ENCODE results near the gene WWOX.
"Not testable (repeated sequence)": the region's sequence is repeated elsewhere in the genome, so short reads cannot be mapped to it uniquely, and the experiment has no call there.

The WWOX gene

GRCh38 chr16:79021991-79022630 lies 922.7 kb downstream of the WWOX start:
- DNase-seq (ENCODE audit: low spot score): no peak

DNA sequence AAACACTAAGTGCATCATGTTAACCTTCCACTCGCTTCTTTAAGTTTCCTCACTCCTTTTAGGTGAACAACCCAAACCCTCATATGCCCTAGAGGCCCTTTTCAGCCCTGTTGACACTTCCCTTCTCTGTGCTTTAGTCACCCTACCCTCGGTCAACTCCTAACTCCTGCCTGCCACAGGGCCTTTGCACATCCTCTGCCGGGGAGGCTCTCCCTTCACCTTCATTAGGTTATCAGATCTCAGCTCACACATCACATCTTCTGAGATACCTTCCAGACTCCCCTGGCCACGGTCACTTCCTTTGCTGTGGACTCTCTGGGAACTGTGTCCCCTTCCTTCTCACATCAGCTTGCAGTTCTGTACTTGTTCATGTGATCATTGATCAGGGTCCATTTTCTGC lies 926.7 kb downstream of the WWOX start:
- no peak for DNase-seq (ENCODE audit: low spot score)

GRCh38 chr16:79036541-79036940 lies 937.1 kb downstream of the WWOX start:
- DNase-seq (ENCODE audit: low spot score): no peak

DNA sequence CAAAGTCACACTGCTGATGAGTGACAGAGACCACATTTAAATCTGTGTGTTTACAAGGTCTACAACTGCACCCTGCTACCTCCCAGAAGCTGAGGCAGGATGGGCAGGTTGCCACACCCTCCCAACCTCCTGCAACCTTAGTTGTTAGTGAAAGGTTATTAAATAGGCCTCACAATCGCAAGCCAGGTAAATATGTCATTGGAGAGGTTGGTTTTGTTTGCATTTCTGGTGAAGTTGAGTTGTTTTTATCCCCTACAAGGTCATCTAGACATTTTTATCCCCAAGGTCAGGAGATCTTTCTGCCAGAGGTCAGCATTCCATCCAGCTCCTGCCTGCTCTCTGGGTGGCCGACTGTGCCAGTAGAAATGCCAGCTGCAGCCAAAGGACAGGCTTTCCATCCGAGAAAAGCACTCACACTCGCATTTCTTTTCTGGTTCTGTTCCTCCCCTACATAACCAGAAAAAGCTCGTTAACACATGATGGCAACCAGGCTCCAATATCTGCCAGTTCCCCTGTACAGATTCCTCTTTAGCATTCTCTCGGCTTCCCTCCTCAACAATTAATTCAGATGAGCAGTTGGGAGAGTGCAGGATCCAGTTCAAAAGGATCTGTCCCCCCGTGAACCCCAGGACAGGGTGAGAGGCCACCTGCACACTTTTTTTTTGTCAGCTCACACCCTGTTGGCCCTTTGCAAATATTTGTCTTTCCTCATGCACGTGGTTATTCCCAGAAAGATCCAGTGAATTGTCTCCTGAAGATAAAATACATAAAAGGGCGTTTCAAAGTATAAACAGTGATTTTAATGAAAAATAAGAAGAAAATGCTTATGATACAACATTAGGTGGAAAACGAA lies 938.3 kb downstream of the WWOX start:
- DNase-seq (ENCODE audit: low spot score): no peak

DNA sequence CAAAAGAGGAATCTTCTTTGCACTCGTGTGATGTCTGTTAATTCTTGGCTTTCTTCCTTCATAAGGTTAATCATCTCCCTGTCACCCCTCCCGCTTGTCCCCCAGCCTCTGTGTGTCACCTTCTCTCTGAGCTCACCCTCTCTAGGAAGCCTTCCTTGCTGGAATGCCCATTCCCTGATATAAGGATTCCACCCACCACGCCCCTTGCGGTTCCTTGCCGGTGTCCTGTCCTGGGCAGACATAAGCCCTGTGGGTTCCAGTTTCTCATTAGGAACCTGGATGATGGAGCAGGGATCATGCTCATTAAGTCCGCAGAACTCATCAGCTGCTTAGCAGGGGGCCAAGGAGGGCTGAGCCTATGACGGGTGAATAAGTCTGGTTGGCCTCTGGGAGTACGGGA lies 941.8 kb downstream of the WWOX start:
- no peak for DNase-seq (ENCODE audit: low spot score)

- DNase-seq (ENCODE audit: low spot score): no peak
These were observed 942.7 kb downstream of the WWOX start for GRCh38 chr16:79042141-79042540.

GRCh38 chr16:79042886-79043285 lies 943.4 kb downstream of the WWOX start:
- DNase-seq (ENCODE audit: low spot score): no peak

DNA sequence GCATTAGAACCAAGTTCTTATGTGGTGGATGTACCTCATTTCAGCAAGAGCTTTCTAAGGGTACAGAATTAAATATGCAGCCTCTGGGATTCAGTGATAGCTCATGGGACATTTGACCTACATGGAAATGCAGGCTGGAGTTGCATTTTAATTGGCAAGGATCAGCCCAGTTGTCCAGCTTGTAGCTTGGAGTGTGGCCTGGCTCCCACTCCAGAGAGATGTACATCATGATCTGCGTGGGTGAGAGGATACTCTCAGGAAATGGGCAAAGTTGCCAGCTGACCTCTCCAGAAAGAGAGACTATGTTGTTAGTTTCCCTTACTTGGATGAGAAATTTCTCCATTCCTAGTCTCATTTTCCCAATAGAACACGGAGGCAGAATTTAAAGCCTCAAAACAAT lies 945.7 kb downstream of the WWOX start:
- DNase-seq (ENCODE audit: low spot score): no peak

DNA sequence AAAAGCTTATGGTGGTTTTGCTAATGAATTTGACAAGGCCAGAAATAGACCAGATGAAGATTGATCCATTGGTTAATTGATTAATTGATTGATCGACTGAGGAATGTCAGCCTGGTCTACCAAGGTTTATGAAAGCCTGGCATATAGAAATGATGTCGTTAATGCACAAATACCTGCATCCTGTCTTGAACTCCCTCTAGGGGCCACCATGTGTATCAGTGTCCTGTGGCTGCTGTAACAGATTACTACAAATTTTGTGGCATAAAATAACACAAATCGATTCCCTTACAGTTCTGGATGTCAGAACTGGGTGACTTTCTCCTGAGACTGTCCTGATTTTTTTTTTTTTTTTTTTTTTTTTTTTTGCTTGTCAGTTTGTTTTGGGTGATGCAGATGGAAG lies 947.9 kb downstream of the WWOX start:
- no peak for DNase-seq (ENCODE audit: low spot score)

DNA sequence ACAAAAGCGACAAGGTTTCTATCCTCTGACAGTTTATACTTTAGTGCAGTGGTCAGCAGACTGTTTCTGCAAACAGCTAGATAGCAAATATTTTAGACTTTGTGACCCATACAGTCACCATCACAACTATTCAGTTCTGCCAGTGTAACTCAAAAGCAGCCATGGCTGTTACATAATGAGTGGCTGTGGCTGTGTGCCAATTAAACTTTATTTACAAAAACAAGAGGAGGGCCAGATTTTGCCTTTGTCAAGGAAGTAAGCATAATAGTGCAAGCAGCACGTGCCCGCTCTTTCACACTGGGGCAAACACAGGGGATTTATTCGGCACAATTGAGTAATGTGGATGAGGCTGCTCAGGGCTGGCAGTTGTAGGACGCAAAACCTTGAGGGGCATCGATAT lies 949.6 kb downstream of the WWOX start:
- no peak for DNase-seq (ENCODE audit: low spot score)

DNA sequence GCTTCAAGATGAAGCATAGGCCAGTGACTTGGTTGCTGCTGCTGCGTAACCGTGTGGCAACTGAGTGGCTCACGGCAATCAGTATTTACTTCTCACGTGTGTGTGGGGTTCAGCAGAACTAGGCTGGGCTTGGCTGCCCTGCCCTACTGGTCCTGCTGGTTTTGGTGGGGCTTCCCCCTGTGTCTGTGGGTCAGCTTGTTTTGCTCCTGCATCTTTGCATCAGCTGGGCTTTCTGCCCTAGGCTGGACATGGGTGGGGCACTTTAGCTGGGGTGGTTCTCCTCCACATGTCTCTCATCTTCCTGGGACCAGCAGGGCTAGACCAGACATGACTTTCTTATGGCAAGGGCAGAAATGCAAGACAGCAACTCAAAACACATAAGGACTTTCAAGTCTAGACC lies 950.6 kb downstream of the WWOX start:
- no peak for DNase-seq (ENCODE audit: low spot score)

GRCh38 chr16:79051313-79051712 lies 951.9 kb downstream of the WWOX start:
- no peak for DNase-seq (ENCODE audit: low spot score)

DNA sequence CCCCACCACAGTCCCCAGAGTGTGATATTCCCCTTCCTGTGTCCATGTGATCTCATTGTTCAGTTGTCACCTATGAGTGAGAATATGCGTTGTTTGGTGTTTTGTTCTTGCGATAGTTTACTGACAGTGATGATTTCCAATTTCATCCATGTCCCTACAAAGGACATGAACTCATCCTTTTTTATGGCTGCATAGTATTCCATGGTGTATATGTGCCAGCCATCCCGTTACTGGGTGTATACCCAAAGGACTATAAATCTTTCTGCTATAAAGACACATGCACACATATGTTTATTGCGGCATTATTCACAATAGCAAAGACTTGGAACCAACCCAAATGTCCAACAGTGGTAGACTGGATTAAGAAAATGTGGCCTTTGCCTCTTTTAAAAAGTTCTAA lies 952.7 kb downstream of the WWOX start:
- not testable (repeated sequence) for DNase-seq (ENCODE audit: low spot score)

DNA sequence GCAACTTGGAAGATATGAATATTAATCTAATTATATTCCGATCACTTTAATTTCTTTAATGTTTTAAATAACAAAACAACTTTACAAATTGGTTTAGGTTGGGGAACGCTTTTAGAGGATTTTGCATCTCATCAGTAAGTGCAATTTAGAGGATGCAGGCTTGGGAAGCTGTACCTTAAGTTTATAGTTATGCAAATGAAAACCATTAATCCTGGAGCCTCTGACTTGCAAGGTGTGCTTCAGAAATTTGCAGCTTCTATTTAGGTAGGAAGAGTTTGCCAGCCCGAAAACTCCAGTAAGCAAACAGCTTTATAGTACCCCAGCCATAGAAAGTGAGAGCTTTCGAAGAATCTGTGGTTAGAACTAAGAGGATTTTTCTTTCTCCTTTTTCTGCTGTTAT lies 954.1 kb downstream of the WWOX start:
- no peak for DNase-seq (ENCODE audit: low spot score)

GRCh38 chr16:79054211-79054984 lies 954.9 kb downstream of the WWOX start:
- DNase-seq (ENCODE audit: low spot score): no peak

DNA sequence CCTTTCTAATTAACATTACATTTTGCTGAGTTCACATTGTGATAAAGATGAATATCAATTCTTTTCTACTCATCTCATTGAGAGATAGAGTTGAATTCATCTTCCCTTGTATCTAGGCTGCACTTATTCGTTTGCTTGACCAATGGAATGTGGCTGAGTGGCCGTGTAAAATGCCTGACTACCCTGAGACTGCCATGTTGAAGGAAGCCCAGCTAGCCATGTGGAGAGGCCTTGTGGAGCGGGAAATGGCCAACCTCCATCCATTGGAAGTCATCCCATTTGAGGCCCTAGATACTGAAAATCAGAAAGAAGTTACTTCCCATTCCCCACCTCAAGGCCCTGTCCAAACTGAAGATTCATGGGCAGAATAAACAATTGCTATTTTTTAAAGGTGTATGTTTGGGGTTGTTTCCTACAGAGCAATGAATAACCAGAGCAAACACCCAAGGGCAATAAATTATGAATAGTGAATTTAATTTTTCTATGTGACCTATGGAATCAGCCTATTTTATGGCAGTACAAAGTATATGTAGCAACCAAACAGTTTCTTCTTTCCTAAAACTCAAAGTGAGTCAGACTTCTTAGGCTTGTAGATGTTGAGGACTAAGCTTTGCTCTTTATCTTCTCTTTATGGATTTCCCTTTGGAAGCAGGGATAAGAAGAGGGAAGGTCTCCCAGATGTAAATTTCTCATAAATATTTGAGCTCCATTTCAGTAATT lies 956.0 kb downstream of the WWOX start:
- DNase-seq (ENCODE audit: low spot score): no peak

DNA sequence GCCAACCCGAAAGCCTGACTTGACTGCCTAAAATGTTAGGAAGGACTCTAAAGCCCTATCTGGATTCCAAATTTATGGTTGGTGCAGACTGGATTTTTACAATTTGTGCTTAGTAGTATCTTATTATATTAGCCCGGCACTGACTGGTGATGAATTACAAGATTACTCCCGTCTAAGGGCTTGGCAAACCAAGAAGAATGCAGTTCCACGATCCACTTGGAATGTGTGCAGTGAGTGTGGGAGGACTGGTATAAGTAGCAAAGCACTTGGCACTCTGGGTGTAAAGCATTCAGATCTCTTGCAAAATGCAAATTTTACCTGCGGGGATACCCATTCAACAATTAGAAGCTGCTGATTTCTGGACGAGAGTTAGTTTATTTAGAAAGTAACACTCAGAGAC lies 961.7 kb downstream of the WWOX start:
- DNase-seq (ENCODE audit: low spot score): no peak

GRCh38 chr16:79062336-79062735 lies 962.9 kb downstream of the WWOX start:
- DNase-seq (ENCODE audit: low spot score): no peak

DNA sequence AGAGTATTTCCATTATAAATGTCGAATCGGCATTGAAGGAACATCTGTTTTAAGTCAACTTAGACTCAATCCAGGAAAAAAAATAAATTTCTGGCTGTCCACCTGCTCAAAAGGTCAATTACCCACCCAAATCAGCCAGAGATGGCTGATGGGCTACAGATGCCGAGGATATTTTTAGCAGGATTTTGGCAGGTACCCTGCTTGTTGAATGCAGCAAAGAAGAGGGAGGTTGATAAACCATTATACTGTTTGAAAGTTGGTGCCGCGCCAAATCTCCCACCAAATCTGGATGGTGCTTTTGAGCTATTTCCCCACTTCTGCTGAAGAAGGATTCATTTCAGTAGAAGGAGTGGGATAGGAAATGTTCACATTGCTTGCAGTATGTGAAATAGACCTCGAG lies 963.4 kb downstream of the WWOX start:
- DNase-seq (ENCODE audit: low spot score): no peak

GRCh38 chr16:79064256-79064972 lies 965.0 kb downstream of the WWOX start:
- DNase-seq (ENCODE audit: low spot score): no peak

DNA sequence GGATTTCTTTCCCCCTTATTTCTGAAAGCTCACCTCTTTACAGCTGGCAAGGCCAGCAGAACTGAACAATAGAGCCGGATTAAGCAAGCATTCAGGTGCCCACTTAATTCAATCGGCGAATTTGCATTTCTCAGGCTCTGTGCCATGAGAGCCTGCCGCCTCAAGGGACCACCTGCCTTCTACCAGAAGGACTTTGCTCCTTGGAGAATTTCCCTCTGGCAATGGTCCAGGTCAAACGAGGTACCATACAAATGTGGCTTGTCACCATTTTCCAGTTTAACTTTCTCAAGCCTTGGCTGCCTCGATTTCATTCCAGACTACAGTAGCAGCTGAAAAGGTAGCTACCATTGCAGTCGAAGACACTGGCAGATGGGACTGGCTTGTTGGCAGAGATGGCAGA lies 967.1 kb downstream of the WWOX start:
- no peak for DNase-seq (ENCODE audit: low spot score)

- no peak for DNase-seq (ENCODE audit: low spot score)
These were observed 968.1 kb downstream of the WWOX start for GRCh38 chr16:79067600-79067999.

Data from hematopoietic multipotent progenitor cell treated with erythropoietin and hydrocortisone succinate and interleukin-3 and kit ligand, for 15 days (in vitro differentiated cells).